NCI-H1417 (cell line): ENCODE measurements around the gene ZNF587B.
"Not testable (repeated sequence)": the region's sequence is repeated elsewhere in the genome, so short reads cannot be mapped to it uniquely, and the experiment has no call there.

Source experiments
- DNase-seq, 3 experiments: peaks; one replicate each; lab custom pipeline; 2025; lab: John Stamatoyannopoulos, UW

Gene ZNF587B

DNA sequence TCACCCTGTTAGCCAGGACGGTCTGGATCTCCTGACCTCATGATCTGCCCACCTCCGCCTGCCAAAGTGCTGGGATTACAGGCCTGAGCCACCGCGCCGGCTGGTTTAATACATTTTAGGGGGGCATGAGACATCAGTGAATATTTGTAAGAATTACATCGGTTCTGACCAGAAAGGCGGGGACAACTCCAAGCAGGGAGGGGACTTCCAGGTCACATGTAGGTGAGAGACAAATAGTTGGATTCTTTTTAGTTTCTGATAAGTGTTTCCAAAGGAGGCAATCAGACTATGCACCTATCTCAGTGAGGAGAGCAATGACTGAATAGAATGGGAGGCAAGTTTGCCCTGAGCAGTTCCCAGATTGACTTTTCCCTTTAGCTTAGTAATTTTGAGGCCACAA is 11.7 kb upstream of the ZNF587B start:
- no peak for DNase-seq

DNA sequence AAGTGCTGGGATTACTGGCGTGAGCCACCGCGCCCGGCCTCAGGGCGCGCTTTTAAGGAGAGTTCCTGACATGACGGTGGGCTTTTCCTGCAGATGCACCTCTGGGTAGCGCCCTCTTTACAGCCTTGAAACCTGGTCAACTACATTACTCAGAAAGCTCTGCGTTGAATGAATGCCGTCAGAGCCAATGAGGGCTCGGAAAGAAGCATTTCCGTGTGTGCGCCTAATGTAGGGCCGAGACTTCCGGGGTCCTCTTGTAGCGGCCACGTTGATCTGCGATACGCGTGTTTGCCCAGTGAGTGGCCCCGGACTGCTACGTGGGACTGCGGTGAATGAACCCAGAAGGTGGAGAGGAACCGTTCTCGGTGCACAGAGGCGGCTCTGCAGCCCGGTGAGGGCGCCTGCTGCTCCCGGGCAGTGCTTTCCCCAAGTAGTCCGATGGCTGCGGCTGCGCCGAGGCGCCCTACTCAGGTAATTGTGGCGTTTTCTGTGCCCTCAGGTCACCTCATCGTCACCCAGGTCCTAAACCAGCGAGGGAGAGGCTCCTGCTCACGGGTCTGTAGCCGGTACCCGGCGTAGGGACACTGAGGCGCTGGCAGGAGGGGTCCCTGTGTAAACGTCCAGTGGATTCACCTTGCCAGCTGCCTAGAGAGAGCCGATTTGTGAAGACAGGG is 10.5 kb upstream of the ZNF587B start:
- peak; percentile 88 to 95 (median 91) for DNase-seq

DNA sequence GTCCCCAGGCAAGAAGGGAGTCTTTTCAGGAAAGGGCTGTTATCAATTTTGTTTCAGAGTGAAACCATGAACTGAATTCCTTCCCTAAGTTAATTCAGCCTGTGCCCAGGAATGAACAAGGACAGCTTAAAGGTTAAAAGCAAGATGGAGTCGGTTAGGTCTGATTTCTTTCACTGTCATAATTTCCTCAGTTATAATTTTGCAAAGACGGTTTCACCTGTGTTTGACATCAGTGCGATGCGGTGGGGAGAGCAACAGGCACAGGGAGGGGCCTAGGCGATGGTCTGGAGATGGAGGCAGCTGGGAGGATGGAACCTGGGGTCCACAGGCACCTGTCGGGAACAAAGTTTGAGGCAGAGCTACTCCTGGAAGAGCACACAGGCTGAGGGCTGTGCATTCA is 9.5 kb upstream of the ZNF587B start:
- no peak for DNase-seq

DNA sequence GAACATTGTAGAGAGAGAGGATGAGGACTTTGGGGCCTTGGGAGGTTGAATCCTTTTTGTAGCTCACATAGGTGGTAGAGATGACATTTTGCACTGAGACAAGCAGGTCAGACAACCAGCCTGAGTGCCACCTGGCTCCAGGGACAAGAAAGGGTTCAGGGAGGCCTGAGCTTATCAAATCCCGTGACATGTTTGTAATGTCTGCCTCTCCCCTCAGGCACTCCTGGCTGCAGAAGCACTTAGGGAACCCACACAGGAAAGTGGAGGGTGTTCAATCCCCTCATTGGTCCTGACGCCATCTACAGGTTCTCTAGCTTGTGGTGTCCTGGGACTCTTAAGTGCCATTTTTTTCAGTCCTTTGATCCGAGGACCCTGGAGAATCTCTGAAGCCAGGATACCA is 9.0 kb upstream of the ZNF587B start:
- DNase-seq: not testable (repeated sequence)

DNA sequence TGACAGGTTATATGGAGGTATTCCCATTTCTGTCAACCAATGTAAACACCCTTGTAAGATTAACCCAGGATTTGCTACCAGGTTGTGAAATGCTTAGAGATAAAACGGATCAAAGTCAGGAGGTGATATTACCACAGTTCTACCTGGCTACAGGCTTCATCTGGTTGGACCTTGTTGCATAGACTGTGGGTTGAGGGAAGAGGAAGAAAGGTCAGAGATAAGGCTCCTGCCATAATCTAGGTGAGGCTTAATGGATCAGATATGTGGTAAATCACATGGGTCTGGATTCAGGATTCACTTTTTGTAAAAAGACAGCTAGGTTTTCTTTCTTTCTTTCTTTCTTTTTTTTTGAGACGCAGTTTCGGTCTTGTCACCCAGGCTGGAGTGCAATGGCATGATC is 8.6 kb upstream of the ZNF587B start:
- not testable (repeated sequence) for DNase-seq

DNA sequence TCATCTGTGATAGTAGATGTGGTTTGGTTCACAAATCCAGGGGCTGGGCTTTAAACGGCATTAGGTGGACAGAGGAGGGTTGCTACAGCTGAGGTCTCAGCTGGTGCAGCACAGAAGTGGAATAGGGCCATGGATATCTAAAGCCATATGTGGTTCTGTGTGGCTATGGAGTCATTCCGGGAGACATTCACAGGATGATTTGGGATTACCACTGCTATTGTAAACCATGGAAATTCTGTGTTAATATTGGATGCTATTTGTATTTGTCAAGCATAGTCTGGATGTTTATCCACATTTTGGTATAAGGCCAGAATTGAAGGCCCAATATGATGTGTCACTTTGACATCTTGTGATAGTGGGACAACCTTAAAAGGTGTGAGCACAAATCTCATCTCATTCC is 6.9 kb upstream of the ZNF587B start:
- DNase-seq: not testable (repeated sequence)

DNA sequence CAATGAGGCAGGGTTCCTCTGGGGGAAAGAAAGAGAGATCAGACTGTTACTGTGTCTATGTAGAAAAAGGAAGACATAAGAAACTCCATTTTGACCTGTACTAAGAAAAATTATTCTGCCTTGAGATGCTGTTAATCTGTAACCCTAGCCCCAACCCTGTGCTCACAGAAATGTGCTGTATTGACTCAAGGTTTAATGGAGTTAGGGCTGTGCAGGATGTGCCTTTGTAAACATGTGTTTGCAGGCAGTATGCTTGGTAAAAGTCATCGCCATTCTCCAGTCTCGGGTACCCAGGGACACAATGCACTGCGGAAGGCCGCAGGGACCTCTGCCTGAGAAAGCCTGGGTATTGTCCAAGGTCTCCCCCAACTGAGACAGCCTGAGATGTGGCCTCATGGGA is 6.5 kb upstream of the ZNF587B start:
- not testable (repeated sequence) for DNase-seq

DNA sequence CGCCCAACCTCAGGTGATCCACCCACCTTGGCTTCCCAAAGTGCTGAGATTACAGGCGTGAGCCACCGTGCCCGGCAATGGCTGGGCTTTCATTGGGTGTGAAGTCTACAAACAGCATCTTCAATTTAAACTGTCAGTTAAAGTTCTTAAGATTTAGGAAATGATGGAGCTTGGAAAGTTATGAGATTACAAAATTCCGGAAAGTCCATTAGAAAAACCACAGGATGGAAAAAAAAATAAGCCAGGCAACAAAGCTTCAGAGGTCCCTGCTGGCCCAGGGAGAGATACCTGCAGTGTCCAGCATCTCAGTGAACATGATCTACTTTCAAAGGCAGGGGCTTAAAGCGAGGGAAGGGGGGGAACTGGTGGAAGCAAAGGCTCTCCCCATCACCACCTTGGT is 4.6 kb upstream of the ZNF587B start:
- no peak for DNase-seq

DNA sequence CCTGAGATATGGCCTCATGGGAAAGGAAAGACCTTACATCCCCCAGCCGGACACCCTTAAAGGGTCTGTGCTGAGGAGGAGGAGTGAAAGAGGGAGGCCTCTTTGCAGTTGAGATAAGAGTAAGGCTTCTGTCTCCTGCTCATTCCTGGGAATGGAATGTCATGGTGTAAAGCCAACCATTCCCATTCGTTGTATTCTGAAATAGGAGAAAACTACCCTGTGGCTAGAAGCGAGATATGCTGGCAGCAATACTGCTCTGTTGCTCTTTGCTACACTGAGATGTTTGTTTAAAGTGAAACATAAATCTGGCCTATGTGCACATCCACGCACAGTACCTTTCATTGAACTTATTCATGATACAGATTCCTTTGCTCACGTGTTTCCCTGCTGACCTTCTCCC is 783 bp upstream of the ZNF587B start:
- no peak for DNase-seq

DNA sequence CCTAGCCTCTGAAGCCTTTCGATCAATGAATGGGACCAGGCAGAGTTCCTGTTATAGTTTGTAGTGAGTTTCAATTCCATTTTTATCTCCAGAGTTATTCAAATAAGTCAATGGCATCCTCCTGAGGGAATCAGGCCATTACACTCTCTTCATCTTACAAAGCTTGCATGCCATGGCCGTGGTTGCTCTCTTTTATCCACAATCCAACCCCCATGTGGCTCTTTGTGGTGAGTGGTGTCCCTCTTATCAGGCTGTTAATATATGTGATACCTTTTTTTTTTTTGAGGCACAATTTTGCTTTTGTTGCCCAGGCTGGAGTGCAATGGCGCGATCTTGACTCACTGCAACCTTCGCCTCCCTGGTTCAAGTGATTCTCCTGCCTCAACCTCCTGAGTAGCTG is 6.9 kb downstream of the ZNF587B start:
- not testable (repeated sequence) for DNase-seq

DNA sequence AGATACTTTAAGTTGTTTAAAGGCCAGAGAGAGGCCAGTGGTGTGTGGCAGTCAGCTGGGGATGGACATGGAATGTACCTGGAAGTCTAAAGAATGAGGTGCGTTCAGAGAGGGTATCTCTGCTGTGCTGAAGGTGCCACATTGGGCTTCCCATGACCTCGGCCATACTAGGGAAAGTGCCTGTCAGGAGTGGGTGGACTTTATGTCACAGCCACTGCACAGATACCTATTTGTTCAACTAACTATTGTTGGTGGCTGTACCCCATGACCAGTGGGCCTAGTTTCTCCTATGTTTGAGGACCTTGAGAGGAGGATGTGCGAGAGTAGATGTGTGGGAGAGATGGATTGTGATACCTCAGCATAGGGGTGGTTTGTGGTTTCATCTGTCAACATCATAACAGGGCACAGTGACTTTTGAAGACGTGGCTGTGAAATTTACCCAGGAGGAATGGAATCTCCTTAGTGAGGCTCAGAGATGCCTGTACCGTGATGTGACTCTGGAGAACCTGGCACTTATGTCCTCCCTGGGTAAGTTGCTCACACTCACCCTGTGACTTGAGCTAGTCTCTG is 8.6 kb downstream of the ZNF587B start:
- DNase-seq: not testable (repeated sequence)

DNA sequence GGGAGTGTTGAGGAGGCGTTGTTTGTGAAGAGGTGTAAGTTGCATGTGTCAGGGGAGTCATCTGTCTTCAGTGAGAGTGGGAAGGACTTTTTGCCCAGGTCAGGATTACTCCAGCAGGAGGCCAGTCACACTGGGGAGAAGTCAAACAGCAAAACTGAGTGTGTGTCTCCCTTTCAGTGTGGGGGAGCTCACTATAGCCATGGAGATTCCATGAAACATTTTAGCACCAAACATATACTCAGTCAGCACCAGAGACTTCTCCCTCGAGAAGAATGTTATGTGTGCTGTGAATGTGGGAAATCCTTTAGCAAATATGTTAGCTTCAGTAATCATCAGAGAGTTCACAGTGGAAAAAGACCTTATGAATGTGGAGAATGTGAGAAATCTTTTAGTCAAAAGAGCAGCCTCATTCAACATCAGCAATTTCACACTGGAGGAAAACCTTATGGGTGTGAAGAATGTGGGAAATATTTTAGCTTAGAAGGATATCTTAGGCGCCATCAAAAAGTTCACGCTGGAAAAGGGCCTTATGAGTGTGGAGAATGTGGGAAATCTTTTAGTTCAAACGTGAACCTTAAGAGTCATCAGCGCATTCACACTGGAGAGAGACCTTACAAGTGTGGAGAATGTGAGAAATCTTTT is 11.1 kb downstream of the ZNF587B start:
- DNase-seq: no peak

DNA sequence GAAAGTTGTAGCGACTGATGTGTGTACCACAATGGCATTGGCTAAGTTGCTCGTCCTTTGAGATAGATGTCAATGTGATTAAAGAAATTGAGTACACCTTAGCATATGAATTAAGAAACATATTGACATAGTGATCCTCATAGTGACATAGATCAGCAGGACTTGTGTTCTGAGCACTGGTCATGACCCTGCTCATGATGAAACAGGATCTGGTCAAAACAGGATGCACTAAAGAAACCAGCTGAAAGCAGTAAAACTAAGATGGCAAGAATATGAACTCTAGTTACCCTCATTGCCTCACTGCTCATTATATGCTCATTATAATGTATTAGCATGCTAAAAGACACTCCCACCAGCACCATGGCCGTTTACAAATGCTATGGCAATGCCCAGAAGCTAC is 17.1 kb downstream of the ZNF587B start:
- not testable (repeated sequence) for DNase-seq

DNA sequence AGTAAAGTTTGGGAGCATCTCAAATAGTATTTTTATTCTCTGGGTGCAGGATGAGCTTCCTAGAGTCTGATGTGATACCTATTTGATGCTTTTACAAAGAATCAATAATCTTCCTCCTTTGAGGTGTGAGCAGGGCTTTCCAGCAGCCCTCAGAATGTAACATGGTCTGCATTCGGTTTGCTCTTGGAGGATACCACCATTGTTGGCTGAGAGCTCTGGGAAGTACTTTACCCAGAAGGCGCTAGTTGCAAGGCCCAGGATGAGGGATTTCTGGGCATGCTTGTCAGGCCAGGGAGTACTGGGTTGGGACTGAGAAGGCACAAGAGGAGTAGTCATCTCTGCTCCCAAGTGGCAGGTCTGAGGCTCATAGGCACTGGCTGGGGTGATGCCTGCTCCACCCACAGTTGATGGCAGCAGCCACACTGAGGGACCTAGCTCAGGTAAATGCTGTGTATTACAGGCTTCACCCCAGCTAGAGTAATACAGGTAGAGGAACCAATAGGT is 19.1 kb downstream of the ZNF587B start:
- DNase-seq: not testable (repeated sequence)

DNA sequence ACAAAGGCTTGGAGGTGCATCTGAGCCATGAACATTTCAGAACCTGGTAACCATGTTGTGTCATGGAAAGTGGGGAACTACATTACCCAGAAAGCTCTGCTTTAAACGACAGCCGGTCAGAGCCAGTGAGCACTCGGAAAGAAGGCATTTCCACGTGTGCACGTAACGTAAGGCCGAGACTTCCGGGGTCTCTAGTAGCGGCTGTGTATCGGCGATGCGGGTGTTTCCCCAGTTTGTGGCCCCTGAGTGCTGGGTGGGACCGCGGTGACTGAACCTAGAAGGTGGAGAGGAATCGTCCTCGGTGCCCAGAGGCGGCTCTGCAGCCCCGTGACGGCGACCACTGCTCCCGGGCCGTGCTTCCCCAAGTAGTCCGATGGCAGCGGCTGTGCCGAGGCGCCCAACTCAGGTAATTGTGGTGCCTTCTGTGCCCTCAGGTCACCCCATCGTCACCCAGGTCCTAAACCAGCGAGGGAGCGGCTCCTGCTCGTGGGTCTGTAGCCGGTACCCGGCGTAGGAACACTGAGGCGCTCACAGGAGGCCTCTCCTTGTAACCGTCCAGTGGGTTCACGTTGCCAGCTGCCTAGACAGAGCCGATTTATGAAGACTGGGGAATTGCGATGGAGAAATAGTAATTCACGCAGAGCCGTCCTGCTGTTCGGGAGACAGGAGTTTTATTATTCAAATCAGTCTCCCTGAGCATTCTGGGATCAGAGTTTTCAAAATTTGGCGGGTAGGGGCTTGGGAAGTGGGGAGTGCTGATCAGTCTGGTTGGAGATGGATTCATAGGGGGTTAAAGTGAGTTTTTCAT is 19.8 kb downstream of the ZNF587B start, which contains the start of gene ZNF587:
TSS of gene ZNF587 (plus strand) at position 194 of the 808 bp plus-strand sequence. CDS start at position 374, 180 bp downstream.
- peak; percentile 71 to 84 (median 84) for DNase-seq

DNA sequence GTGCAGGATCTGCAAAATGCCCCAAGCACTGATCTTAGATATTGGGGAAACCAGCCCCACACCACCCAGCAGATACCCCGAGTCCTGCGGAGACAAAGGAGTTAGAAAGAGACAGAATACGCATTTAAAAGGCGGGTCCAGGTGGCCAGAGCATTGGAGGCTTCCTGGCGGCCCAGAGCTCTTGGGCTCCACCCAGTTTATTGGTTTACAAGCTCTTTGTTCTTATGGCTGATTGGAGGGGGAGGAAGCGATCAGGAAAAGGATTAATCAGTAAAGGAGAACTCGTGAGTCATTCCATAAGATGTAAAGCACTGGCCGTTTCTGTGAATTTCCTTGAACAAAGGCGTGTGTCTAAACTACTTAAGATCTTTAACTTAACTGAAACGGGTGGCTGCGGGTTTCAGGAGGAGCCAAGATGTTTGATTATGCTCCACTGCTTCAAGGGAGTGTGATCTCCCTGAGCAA is 20.5 kb downstream of the ZNF587B start:
- peak; percentile 4 to 50 (median 17) for DNase-seq

DNA sequence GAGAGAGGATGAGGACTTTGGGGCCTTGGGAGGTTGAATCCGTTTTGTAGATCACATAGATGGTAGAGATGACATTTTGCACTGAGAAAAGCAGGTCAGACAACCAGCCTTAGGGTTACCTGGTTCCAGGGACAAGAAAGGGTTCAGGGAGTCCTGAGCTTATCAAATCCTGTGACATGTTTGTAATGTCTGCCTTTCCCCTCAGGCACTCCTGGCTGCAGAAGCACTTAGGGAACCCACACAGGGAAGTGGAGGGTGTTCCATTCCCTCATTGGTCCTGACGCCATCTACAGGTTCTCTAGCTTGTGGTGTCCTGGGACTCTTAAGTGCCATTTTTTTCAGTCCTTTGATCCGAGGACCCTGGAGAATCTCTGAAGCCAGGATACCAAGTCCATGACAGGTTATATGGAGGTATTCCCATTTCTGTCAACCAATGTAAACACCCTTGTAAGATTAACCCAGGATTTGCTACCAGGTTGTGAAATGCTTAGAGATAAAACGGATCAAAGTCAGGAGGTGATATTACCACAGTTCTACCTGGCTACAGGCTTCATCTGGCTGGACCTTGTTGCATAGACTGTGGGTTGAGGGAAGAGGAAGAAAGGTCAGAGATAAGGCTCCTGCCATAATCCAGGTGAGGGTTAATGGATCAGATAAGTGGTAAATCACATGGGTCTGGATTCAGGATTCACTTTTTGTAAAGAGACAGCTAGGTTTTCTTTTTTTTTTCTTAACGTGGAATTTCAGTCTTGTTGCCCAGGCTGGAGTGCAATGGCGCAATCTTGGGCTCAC is 21.9 kb downstream of the ZNF587B start:
- not testable (repeated sequence) for DNase-seq

DNA sequence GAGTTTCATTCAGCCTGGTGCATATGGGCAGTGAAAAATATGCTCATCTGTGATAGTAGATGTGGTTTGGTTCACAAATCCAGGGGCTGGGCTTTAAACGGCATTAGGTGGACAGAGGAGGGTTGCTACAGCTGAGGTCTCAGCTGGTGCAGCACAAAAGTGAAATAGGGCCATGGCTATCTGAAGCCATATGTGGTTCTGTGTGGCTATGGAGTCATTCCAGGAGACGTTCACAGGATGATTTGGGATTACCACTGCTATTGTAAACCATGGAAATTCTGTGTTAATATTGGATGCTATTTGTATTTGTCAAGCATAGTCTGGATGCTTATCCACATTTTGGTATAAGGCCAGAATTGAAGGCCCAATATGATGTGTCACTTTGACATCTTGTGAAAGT is 24.0 kb downstream of the ZNF587B start:
- not testable (repeated sequence) for DNase-seq

DNA sequence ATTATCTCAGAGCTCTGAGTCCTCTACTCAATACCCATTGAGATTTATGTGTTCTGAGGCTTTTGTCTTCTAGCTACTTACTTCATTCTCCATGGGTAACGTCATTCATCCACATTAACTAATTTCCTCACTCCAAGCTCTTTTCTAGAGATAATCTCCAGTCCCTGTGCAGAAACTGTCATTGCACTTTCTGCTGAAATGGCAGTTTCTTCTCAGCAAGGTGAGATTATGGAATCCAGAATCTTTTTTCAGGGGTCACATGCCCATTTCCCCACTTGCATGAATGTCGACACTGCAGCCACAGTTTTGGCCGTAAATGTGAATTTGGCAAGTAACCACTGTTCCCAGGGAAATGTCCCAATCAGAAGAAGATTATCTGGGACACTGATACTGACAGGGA is 32.3 kb downstream of the ZNF587B start:
- DNase-seq: not testable (repeated sequence)

DNA sequence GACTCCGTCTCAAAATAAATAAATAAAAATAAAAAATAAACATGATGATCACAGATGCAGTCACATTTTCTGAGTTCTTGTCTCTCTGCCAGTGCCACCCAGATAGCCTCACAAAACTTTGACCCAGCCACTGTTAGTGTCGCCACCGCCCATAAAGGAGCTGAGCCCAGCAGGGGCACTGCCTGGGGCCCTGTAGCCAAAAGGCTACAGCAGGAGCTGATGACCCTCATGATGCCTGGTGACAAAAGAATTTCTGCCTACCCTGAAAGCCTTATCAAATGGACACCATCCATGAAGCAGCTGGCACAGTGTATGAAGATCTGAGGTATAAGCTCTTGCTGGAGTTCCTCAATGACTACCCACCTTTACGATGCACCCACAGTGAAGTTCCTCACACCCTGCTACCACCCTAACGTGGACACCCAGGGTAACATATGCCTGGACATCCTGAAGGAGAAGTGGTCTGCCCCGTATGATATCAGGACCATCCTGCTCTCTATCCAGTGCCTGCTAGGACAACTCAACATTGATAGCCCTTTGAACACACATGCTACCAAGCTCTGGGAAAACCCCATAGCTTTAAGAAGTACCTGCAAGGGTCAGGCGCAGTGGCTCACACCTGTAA is 37.9 kb downstream of the ZNF587B start:
- no peak for DNase-seq

DNA sequence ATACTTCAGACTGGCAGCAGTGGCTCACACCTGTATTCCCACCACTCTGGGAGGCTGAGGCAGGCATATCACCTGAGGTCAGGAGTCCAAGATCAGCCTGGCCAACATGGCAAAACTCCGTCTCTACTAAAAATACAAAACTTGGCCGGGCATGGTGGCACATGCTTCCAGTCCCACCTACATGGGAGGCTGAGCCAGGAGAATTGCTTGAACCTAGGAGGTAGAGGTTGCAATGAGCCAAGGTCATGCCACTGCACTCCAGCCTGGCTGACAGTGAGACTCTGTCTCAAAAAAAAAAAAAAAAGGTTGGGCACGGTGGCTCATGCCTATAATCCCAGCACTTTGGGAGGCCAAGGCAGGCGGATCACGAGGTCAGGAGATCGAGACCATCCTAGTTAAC is 39.6 kb downstream of the ZNF587B start:
- not testable (repeated sequence) for DNase-seq
